Liver (tissue), 3 donors: ENCODE results near the gene TTC24.

ENCODE experiments used
- CTCF ChIP-seq: fragments of 150-350 bp; IDR thresholded peaks from 2 replicates; pipeline ENCODE4 v1.5.1; 2017; ENCODE audit warnings: improper control_type of control experiment, low read depth, low read length; ENCODE audit not compliant: missing input control
- SP1 ChIP-seq: IDR thresholded peaks from 2 replicates; pipeline ENCODE4 v1.6.1; 2018; ENCODE audit warnings: antibody characterized with exemption, mild to moderate bottlenecking
- TF ChIP-seq, protein P1 (sequence below): IDR thresholded peaks from 2 replicates; pipeline ENCODE4 v1.6.1; 2016; ENCODE audit warnings: antibody characterized with exemption
- donor health status: healthy.
- donor health status: healthy.

DNA sequence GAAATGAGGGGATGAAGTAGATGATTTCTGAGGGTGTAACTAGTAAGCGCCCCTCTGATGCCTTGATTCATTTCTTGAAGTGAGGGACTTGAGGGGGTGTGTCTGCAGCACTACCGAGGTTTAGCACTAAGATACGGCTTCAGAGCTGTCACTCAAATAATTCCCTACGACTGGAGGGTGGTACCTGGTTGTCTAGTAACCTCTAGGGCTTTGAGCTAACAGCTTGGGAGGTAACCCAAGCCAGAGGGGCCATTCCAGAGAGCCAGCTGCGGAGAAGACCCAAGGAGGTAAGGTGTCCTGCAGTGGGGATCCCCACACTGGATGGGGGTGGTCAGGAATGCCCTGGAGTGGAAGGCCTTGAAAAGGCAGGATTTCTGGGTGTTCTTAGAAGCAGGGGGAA is at the start of gene TTC24:
- TF ChIP-seq CTCF (no peak), SP1 (no peak)
- TF ChIP-seq, protein P1, sequence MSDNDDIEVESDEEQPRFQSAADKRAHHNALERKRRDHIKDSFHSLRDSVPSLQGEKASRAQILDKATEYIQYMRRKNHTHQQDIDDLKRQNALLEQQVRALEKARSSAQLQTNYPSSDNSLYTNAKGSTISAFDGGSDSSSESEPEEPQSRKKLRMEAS: no peak
